Hypothalamus (tissue), 51 donors: ENCODE measurements around the gene EIF3L.
"Not testable (repeated sequence)": the region's sequence is repeated elsewhere in the genome, so short reads cannot be mapped to it uniquely, and the experiment has no call there.

Experiments used
- DNase-seq, 51 donors: peaks; one replicate each; lab custom pipeline; 2025; lab: John Stamatoyannopoulos, UW

The EIF3L gene

DNA sequence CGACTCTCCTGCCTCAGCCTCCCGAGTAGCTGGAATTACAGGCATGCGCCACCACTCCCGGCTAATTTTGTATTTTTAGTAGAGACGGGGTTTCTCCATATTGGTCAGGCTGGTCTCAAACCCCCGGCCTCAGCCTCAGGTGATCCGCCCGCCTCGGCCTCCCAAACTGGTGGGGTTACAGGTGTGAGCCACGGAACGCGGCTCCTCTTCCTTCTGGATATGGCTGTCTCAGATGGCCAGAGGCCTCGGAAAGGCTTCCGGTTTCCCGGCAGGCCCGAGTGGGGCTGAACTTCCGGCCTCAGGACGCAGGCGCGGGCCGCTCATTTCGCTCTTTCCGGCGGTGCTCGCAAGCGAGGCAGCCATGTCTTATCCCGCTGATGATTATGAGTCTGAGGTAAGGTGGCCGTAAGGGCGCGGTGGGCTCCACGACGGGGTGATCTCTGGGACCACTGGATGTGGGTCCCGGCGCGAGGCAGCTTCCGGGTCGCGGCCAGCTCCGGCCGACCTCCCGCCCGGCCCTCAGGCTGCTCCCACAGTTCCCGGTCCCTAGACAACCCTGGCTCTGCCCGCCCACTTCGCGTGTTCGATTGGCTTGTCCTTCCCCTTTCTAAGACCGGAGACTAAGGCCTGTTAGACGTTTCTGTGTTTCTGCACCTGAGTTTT lies at the start of gene EIF3L:
EIF3L (plus strand) TSS at position 331 of the 663 bp plus-strand sequence; CDS start at position 362, 31 bp downstream.
- peak; percentile 54 to 96 (median 87) for DNase-seq

DNA sequence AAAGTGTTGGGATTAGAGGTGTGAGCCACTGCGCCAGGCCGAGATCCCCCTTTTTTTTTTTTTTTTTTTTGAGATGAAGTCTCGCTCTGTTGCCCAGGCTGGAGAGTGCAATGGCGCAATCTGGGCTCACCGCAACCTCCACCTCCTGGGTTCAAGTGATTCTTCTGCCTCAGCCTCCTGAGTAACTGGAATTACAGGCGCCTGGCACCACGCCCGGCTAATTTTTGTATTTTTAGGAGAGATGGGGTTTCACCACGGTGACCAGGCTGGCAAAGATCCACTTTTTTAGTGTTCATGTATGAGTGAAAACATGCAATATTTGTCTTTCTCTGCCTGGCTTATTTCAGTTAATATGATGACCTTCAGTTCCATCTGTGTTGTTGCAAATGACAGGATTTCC lies 49.2 kb upstream of the EIF3L start:
- not testable (repeated sequence) for DNase-seq

DNA sequence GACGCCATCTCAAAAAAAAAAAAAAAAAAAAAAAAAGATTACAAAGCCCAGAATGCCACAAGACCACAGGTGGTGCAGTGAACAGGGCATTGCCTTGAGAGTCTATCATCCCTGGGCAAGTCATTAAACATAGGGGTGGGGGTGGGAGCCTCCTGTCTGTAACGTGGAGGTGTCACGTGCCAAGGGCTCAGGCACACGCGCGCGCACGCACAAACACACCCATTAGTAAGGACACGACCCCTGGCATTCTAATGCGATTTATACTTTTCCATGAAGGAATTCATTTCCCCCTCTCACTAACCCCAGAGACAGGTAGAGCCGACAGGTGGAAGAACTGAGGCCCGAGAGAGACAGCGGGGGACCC lies 47.3 kb upstream of the EIF3L start:
- DNase-seq: peak in 1 of 51 donors; percentile 13

DNA sequence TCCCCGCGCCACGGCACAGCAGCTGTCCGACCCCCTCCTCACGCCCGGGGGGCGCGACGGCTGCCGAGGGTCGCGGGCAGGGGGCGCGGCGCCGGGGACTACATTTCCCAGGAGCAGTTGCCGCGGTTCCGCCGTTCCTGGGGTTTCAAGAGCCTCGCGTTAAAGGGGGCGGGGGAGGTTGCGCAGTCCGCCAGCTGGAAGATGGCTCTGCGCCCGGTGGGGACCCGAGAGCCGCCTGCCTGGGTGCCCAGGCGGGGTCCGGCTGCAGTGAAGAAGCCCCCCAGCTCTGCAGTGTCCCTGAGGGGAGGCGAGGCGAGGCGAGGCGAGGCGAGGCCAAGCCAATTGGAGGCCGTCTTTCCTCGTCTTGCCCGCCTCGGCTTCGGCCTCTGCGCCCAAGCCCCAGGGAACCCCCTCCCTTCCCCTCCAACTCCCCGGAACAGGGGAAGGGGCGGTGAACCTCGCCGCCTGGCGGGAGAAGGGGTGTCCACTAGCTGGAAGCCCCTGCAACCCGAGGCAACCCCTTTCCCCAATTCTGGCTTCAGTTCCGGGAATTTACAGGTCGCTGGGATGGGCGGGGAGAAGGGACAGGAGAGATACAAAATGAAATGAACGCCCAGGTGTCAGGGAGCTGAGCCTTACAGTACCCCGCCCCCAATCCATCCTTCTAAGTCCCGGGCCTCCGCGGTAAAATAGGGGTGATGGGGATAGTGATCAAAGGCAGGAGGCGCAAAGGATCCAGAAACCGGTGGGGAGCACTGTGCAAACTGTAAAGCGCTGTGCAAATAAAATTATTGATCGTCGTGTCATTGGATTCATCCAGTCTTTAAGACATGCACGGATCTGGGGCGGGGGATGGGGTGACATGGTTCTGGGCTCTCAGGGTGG lies 46.7 kb upstream of the EIF3L start:
- peak in 41 of 51 donors; percentile 15 to 78 (median 42) for DNase-seq

DNA sequence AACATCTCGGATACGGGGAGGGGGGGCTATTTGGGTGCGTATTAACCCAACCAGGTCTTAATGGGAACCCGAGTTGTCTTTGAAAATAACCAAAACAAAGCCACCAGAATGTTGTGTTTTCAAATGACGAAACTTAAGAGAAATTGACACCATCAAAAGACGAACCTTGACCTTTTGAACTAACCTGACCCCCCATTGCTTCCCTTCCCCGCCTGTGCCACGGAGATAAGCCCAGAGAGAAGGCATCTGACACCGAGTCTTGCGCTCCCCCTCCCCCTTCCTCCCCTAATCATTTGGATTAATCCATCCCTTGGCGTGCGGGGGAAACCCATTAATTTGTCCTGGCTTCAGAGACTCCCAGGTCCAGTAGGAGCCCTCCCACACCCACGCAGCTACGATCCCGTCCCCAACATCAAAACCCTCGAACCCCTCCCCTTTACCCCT lies 46.0 kb upstream of the EIF3L start:
- DNase-seq: peak in 1 of 51 donors; percentile 46

DNA sequence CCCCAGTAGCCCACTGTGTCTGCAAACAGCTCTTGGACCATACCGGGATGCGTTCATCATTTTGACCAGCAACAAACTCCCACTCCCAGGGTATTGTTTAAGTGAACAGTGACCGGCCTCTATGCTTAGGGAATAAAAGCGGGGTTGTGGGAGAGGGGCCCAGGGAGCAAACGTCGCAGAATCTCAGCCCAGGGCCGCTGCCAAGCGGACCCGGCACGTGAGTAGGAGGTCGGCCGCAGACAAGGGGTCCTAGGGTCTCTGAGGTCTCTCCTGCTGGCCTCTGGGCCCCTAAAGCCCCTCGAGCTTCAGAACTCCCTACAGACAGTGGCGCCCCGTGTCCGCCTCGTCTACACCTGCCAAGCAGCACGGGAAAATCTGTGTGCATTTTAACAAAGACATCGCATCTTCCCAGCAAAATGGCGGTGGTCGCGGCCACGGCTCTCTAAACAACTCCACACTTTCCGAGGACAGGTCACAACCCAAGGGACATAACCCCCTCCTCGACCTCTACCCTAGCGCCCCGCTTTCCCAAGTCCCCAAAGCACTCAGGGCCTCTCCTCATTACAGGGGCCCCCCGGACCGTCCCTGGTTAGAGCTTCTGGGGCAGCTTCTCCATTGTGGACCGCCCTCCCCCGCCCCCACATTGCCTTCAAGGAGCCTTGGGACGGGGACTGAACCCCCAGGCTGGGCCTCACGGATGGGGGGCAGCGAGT lies 45.4 kb upstream of the EIF3L start:
- peak in 3 of 51 donors; percentile 16 to 41 (median 24) for DNase-seq

DNA sequence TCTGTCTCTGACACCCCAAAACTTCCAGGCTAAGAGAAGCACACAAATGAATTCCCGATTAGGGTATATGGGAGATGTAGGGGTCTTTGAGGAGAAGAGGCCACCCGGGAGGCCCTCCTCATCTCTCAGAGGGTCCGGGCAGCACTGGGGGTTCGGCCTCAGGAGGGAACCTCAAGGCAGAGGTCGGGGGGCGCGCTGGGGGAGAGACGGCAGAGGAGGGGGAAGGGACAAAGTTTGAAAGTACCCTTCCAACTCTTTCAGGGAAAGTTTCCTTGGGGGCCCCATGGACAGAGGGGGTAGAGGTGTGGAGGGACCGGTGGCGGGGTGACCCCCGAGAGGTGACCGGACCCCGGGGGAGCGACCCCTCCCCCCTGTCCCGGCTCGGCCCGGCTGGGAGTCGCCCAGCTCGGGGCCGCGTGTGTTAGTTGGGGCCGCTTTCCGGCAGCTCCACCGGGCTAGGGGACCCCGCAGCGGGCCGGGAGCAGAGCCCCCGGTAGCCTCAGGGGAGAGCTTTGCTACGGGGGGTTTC lies 44.8 kb upstream of the EIF3L start:
- DNase-seq: no peak

DNA sequence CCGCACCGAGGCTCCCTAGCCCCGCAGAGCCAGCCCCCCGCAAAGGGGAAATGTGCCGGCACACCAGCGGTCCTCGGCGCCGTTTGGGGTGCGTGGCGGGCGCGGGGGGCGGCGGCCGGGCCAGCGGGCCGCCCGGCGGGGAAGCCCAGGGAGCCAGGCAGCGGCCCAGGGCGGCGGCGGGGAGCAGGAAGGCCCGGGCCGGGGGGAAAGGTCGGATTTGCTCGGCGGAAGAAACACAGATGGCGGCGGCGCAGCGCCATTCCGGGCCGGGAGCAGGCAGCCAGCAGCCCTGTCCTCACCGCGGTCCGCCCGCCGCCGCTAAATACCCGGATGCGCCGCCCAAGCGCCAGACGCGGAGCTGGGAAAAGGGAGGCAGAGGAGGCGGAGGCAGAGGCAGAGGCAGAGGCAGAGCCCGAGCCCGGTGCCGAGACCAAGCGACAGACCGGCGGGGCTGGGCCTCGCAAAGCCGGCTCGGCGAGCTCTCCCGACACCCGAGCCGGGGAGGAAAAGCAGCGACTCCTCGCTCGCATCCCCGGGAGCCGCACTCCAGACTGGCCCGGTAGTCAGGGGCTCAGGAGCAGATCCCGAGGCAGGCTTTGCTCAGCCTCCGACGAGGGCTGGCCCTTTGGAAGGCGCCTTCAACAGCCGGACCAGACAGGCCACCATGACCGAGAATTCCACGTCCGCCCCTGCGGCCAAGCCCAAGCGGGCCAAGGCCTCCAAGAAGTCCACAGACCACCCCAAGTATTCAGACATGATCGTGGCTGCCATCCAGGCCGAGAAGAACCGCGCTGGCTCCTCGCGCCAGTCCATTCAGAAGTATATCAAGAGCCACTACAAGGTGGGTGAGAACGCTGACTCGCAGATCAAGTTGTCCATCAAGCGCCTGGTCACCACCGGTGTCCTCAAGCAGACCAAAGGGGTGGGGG lies 44.1 kb upstream of the EIF3L start:
- peak in 50 of 51 donors; percentile 28 to 91 (median 76) for DNase-seq

DNA sequence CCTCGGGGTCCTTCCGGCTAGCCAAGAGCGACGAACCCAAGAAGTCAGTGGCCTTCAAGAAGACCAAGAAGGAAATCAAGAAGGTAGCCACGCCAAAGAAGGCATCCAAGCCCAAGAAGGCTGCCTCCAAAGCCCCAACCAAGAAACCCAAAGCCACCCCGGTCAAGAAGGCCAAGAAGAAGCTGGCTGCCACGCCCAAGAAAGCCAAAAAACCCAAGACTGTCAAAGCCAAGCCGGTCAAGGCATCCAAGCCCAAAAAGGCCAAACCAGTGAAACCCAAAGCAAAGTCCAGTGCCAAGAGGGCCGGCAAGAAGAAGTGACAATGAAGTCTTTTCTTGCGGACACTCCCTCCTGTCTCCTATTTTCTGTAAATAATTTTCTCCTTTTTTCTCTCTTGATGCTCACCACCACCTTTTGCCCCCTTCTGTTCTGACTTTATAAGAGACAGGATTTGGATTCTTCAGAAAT lies 43.4 kb upstream of the EIF3L start:
- no peak for DNase-seq

DNA sequence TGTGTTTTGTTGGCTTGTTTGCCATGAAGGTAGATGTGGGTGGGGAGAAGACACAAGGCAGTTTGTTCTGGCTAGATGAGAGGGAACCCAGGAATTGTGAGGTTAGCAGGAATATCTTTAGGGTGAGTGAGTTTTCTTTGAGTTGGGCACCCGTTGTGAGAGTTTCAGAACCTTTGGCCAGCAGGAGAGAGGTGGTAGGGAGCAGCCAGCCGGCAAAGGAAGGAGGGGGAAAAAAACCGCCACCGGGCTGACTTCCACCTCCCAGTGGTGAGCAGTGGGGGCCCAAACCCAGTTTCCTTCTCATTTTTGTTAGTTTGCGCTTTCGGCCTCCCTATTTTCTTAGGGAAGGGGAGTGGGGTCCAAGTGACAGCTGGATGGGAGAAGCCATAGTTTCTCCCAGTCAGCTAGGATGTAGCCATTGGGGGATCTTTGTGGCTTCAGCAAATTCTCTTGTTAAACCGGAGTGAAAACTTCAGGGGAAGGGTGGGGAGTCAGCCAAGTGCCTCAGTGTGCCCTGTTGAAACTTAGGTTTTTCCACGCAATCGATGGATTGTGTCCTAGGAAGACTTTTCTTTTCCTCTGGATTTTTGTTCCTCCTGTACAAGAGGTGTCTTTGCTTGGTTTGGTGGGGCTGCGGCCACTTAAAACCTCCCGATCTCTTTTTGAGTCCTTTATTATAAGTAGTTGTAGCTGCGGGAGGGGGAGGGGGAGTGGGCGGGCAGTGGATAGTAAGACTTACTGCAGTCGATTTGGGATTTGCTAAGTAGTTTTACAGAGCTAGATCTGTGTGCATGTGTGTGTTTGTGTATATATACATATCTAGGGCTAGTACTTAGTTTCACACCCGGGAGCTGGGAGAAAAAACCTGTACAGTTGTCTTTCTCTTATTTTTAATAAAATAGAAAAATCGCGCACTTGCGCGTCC lies 42.5 kb upstream of the EIF3L start:
- peak in 5 of 51 donors; percentile 9 to 47 (median 22) for DNase-seq

DNA sequence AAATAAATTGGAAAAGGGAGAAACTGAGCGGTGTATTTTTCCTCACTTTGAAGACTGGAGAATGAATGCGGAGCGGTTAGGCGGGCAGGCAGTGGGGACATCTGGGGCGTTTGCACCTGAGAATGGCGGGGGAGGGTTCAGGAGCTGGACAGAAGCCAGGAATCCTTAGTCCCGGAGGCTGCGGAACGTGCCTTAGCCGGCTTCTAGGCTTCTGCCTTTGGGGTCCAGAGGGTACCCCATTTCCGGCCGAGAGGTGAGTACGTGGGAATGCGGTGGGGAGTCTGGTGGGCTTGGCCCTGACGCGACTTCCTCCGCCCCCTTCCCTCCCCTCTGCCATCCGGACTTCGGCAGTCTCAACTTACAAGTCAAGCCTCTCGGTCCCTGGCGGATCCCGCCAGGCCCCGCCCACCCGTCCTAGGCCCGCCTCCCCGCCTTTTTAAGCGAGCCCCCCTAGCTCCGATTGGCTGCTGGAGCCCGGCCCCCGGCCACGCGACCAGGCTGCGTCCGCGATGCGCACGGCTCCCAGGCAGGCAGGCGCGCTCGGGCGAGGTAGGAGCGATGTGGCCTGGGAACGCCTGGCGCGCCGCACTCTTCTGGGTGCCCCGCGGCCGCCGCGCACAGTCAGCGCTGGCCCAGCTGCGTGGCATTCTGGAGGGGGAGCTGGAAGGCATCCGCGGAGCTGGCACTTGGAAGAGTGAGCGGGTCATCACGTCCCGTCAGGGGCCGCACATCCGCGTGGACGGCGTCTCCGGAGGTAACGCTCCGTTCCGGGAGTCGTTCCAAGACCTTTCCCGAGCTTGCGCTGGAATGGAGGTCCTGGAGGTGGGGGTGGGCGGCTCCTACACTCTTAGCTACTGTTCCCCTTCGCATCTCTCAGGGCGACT lies 41.6 kb upstream of the EIF3L start, which contains the start of gene GCAT:
GCAT (plus strand) TSS at position 525 of the 884 bp plus-strand sequence; CDS start at position 559, 34 bp downstream.
- peak; percentile 50 to 96 (median 90) for DNase-seq

DNA sequence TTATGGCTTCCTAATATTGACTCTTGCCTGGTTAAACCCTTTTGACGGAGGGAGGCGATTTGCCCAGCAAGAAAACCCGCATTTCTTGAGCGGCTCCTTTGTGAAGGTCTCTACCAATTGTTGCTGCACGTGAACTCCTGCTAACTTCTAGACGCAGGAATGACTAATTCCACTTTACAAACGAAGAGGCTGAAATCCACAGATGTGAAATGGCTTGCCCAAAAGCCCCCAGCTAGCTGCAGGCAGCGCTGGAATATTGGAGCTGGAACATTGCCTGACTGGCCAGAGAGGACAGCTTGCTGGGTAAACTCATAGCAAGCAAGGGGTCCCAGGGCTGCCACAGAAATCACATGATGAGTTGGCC lies 40.9 kb upstream of the EIF3L start:
- no peak for DNase-seq

DNA sequence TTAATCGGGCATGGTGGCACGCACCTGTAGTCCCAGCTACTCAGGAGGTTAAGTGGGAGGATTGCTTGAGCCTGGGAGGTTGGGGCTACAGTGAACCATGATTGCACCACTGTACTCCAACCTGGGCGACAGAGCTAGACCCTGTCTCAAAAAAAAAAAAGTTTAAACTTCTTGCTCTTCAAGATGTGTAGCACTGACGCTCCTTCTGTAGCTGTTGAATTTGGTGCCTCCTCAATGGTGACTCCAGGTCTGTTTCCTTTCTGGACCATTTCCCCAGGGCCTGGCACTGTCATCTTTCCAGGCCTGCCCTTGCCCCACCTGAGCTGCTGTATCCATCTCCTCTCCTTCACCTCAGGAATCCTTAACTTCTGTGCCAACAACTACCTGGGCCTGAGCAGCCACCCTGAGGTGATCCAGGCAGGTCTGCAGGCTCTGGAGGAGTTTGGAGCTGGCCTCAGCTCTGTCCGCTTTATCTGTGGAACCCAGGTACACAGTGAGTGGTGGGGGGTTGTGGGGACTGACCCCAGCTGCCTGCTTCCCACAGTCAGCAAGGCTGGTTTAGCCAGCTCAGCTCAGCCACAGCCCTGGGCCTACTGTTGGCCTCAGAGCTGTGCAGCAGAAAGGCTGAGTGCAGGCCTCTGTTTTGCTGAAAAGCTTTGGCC lies 39.4 kb upstream of the EIF3L start:
- no peak for DNase-seq

DNA sequence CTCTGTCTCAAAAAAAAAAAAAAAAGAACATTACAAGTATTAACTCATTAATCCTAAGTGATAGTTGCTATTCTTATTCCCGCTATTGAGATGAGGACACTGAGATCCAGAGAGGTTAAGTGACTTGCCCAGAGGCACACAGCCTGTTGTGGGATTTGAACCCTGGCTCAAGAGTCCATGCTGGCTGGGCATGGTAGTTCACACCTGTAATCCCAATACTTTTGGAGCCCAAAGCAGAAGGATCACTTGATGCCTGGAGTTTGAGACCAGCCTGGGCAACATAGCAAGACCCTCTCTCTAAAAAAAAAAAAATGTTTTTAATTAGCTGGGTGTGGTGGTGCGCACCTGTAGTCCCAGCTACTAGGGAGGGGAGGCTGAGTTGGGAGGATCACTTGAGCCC lies 37.4 kb upstream of the EIF3L start:
- DNase-seq: no peak

DNA sequence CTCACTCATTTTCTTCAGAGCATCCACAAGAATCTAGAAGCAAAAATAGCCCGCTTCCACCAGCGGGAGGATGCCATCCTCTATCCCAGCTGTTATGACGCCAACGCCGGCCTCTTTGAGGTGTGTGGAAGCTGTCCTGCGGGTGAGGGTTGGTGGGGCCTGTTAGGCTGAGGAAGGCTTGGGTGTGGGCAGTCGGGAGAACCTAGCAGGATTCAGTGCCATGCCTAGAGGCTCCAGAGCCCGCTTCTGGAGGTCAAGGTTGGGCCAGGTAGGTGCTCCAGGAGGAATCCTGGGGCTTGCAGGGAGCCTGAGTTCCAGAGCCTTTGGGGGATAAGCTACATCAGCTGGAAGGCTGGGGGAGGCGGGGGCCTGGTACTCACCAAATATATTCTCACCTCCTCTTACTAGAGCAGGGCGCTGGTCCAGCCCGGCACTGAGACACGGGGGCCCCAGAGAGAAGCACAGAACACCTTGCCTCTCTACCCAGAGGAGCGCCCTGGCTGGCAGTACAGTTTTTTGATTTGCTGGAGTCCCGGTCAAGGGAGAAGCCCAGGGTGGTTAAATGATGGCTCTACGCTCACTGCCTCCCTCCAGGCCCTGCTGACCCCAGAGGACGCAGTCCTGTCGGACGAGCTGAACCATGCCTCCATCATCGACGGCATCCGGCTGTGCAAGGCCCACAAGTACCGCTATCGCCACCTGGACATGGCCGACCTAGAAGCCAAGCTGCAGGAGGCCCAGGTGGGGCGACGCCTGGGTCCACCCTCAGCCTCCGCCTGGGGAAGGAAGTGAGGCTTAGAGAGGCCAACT lies 36.1 kb upstream of the EIF3L start:
- no peak for DNase-seq

DNA sequence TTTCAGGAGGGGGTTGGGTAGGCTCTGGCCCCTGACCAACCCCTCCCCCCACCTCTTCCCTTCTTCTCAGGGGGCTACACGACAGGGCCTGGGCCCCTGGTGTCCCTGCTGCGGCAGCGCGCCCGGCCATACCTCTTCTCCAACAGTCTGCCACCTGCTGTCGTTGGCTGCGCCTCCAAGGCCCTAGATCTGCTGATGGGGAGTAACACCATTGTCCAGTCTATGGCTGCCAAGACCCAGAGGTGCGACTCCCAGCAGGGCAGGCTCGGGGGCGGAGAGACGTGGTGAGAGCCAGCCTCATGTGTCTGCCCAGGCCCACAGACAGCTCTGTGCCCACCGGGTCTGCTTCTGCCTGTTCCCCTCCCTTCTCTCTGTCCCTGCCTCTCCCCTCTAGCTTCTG lies 33.6 kb upstream of the EIF3L start:
- DNase-seq: no peak
